GM19324 (cell line): ENCODE data around the gene COL11A2.

Source experiments
- ATAC-seq: cut with Tn5 transposase; IDR thresholded peaks from one replicate; pipeline ENCODE4 v1.9.1; 2021; ENCODE audit warnings: mild to moderate bottlenecking, moderate library complexity; ENCODE audit not compliant: unreplicated experiment, low FRiP score

COL11A2 gene

GRCh38 chr6:33172688-33173534 is 19.4 kb downstream of the COL11A2 start:
- ATAC-seq = no peak

DNA sequence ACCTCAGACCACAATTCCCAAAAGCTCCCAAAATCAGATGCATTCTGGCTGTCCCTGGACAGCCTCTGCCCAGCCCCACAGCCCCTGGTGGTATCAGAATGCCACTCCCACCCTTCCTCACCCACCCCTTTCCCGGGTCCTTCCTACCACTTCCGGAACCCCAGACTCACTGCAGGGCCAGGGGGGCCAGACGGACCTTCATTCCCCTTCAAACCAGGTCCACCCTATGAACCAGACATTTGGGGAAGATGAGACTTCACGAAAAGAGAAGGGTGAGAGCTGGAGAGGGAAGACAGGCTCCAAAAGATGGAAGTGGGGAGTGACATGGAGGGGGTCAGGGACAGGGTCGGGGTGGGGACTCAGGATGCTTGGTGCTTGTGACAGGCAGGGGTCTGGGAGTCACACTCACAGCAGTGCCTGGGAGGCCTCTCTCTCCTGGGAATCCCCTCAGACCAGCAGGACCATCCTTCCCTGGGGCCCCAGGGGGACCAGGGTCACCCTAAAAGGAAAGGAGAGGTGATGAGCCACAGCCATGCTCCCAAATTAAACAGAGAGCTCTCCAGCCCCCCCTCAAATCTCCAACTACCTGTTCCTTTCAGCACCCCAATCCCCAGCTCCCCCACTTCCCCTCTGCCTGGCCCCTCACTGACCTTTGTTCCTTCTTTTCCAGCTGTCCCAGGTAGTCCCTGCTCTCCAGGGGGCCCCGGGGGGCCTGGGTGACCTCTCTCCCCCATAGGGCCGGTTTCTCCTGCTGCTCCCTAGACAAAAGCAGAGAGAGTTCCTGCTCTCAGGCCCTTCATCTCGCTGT is 20.2 kb downstream of the COL11A2 start:
- no peak for ATAC-seq

- no peak for ATAC-seq
Observed at GRCh38 chr6:33171016-33171879, 21.0 kb downstream of the COL11A2 start.

- ATAC-seq = no peak
Observed at GRCh38 chr6:33170176-33171015, 21.9 kb downstream of the COL11A2 start.

DNA sequence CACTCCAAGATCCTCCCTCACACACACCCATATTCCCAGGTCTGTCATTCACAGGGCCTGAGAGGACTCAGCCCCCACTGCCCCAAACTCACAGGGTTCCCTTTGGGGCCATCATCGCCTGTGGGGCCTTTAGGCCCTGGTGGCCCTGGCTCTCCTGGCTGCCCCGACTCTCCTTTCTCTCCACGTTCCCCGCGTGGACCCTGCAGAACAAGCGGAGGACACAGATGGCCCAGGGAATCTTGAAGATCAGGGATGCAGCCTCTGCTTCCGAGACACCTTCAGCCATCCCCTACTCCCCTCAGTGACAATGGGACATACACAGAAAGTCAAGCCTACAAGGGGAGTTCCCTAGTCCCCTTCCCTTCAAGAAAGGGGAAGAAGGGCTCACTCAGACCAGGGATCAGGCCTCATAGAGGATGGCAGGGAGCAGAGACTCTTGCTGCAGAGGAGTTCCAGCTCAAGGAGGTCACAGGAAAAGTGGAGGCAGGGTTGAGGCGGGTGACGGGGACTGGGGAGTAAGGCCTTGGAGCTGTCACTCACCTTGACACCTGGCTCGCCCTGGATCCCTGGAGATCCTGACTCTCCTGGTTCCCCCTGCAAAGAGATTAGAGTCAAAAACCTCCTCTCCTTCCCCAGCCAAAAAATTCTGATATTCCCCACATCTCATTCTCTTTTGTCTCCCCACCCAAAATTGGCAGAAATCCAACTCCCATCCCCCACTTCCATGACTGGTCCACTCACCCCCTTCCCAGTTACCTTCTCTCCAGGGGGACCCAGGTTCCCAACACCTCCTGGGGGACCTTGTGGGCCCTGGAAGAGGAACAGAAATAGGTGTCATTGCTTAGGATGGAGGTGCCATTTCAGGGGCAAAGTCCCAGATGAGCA is 22.7 kb downstream of the COL11A2 start:
- ATAC-seq = no peak

GRCh38 chr6:33168639-33169038 is 23.6 kb downstream of the COL11A2 start:
- ATAC-seq = no peak

GRCh38 chr6:33168284-33168601 is 24.0 kb downstream of the COL11A2 start:
- ATAC-seq = no peak

DNA sequence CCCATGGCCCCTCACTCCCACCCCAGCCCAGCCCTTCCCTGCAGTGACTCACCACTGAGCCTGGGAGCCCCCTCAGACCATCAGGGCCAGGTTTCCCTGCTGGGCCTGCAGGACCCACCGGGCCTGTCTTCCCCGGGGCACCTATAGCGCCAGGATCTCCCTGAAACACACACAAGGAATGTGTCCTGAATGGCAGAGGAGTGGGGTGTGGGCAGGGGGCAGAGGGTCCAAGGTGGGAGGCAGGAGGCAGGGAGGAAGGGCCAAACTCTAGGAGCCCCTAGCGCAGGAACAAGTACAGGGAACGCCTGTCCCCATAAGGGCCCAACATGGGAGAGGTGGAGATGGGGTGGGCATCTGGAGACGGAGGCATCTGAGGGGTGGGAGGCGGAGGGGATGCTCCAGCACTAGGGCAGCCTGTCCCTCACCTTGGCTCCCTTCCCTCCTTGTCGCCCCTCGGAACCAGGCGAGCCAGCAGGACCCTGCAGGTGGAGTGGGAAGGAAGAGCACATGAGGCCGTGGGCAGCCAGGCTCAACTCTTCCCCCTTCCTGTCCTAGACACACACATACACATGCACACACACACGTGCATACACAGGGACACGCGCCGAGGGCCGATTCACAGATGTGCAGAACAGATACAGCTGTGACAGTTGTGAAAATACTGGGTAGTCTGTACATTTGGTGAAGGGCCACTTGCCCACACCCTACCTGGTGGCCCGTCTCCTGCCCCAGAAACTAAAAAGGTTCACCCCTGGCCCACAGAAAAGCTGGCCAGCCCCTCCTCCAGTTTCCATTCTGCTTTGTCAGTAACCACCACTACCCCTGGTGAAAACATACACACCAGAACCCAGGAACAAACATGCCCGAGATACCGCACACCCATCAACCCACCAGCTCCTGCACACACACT is 24.6 kb downstream of the COL11A2 start:
- ATAC-seq = no peak

GRCh38 chr6:33166811-33167210 is 25.5 kb downstream of the COL11A2 start:
- ATAC-seq = no peak

GRCh38 chr6:33166363-33166762 is 25.9 kb downstream of the COL11A2 start:
- no peak for ATAC-seq

DNA sequence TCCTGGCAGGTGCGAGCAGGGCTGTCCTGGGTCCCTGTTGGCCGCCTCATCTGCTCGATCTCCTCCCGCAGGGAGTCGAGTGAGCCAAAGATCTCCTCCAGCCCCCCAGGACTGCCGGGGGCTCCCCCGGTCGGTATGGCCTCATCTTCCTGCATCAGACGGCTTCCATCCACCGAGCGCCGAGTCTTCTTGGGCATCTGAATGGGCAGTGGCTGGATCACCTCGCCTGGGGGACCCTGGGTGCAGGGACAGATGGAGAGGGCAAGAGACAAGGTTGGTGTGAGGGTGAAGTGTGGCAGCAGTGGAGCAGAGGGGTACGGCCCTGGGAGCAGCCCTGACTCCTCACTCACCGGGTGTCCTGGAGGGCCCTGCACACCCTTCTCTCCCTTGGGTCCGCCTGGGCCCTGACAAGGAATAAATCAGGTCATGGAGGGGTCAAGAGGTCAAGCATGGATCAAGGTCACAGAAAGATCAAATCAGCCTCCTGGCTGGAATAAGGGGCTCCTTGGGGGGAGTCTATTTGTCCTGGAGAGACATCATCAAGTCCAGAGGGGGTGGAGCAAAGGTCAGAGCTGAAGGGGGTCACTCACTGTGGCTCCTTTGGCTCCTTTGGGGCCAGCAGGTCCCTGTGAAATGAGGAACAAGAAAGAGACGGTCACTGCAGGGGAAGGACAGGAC is 26.5 kb downstream of the COL11A2 start:
- no peak for ATAC-seq

DNA sequence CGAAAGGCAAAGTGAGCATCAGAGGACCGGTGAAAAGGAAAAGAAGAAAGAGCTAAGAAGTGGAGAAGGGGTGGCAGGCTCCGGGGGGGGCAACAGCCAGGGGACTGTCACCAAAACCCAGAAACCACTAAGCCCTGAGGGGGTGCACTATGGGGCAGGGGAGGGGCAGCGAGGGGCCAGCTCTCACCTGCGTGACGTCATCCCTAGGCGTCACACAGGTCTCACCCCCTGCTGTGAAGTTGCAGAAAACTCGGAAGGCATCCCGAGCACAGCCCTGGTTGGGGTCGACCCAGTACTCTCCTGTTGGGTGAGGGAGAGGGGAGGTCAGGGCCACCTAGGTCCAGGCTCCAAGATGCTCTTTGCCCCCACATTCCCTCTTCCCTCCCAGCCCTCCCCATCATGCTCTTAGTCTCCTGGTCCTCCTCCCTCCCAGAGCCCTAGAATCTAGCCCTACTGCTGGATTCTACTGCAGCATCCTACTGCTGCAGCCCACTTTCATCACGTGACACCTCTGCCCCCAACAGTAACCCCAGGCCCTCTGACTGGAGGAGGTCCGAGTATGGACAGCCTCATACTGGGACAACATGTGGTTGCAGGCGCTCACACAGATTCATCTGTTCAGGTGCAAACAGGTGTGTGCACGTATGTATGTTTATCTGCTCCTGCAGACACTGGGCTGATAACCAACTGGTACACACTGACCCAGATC is 27.4 kb downstream of the COL11A2 start:
- ATAC-seq = no peak

- no peak for ATAC-seq
Observed at GRCh38 chr6:33164176-33164575, 28.1 kb downstream of the COL11A2 start.

DNA sequence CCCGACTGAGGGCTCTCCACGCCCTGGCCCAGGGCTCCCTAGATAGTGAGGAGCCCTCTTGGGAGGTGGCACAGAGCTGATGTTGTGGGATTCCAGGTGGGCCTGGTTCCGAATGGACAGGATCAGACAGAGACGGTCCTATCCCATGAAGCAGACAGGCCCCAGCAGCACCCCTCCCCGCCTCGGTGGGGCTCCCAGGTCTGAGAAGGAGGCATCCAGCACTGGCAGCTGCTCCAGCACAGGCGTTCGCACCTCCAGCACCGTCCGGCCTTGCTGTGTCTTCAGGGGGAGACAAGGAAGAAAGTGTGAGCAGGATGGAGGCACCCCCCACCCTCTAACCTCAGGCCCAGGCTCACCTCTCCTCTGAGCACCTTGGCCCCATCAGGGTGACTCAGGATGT is 28.7 kb downstream of the COL11A2 start:
- no peak for ATAC-seq

- peak; percentile 45 for ATAC-seq
Observed at GRCh38 chr6:33161354-33162331, 30.6 kb downstream of the COL11A2 start.
